Right lung (tissue), 5 donors: ENCODE results near the gene PFKFB3. TPM values are rescaled to one million over a fixed set of nuclear protein-coding genes. Genes with fewer than 3 reads are reported as not detected.
"Not testable (repeated sequence)": the region's sequence is repeated elsewhere in the genome, so short reads cannot be mapped to it uniquely, and the experiment has no call there.

Experiments used
- DNase-seq, 2 donors: peaks; one replicate each; pipeline ENCODE4 v3.0.0-alpha.2; 2013
- polyA plus RNA-seq, 5 donors: library from polyadenylated mRNA; unstranded; fragments of 120-200 nt; gene quantifications; one replicate each; pipeline versions ENCODE4 v1.2.1 to v1.2.3, GENCODE V29; 2013; ENCODE audit warnings: inconsistent platforms in 1 of 5, low replicate concordance in 1 of 5; ENCODE audit not compliant: insufficient read length in 5 of 5, insufficient read depth in 1 of 5

PFKFB3 gene
- polyA plus RNA-seq, 5 donors, result 12.7 to 23.4 (median 19.8) TPM

- peak in 1 of 2 donors; percentile 42 for DNase-seq
Measured at GRCh38 chr10:6200734-6201515, 1.8 kb upstream of the PFKFB3 start.

GRCh38 chr10:6201516-6201975 lies 1.2 kb upstream of the PFKFB3 start:
- peak in 1 of 2 donors; percentile 64 for DNase-seq

GRCh38 chr10:6202098-6202683 lies 541 bp upstream of the PFKFB3 start:
- DNase-seq, result peak in 1 of 2 donors; percentile 12

- DNase-seq, result peak in 1 of 2 donors; percentile 75
Measured at GRCh38 chr10:6203331-6204062, 765 bp downstream of the PFKFB3 start.

- DNase-seq, result peak in 1 of 2 donors; percentile 38
Measured at GRCh38 chr10:6204063-6204340, 1.3 kb downstream of the PFKFB3 start.

- DNase-seq, result no peak
Measured at GRCh38 chr10:6204341-6205191, 1.8 kb downstream of the PFKFB3 start.

- not testable (repeated sequence) for DNase-seq
Measured at GRCh38 chr10:6206486-6206885, 3.8 kb downstream of the PFKFB3 start.

- no peak for DNase-seq
Measured at GRCh38 chr10:6207658-6208057, 4.9 kb downstream of the PFKFB3 start.

- no peak for DNase-seq
Measured at GRCh38 chr10:6208799-6209235, 6.1 kb downstream of the PFKFB3 start.

- DNase-seq, result no peak
Measured at GRCh38 chr10:6211341-6211670, 8.6 kb downstream of the PFKFB3 start.

GRCh38 chr10:6211671-6212635 lies 9.2 kb downstream of the PFKFB3 start:
- DNase-seq, result peak; percentile 20 to 44

- DNase-seq, result no peak
Measured at GRCh38 chr10:6212806-6213205, 10.1 kb downstream of the PFKFB3 start.

GRCh38 chr10:6213257-6213905 lies 10.6 kb downstream of the PFKFB3 start:
- DNase-seq, result no peak

- DNase-seq, result no peak
Measured at GRCh38 chr10:6213908-6214307, 11.2 kb downstream of the PFKFB3 start.

GRCh38 chr10:6214612-6215011 lies 11.9 kb downstream of the PFKFB3 start:
- DNase-seq, result no peak

GRCh38 chr10:6215241-6215640 lies 12.5 kb downstream of the PFKFB3 start:
- DNase-seq, result no peak

- DNase-seq, result no peak
Measured at GRCh38 chr10:6215683-6216484, 13.2 kb downstream of the PFKFB3 start.

- no peak for DNase-seq
Measured at GRCh38 chr10:6216916-6217315, 14.2 kb downstream of the PFKFB3 start.

GRCh38 chr10:6217611-6218010 lies 14.9 kb downstream of the PFKFB3 start:
- DNase-seq, result no peak
